ENCODE measurements around the gene KLHL3. TPM values are rescaled to one million over a fixed set of nuclear protein-coding genes. Genes with fewer than 3 reads are reported as not detected.

Gene KLHL3
- total and polyA plus RNA-seq, 9 of the 15 experiments (the other 6 are each of a cell fraction or from before 2014, with no cell fraction given): under 0.01 to 1.5 (median 0.22) TPM

GRCh38 chr5:137754188-137754960, 18.5 kb upstream of the KLHL3 start, which contains the start of gene HNRNPA0 (continued):
- TF ChIP-seq TCF7 (IDR thresholded peaks at IDR 0.05; ENCODE audit: borderline replicate concordance): no peak
- TF ChIP-seq SRSF7 (optimal IDR thresholded peaks at IDR 0.05; ENCODE audit: low read depth, low read length): no peak
- TF ChIP-seq MEIS2 (IDR thresholded peaks at IDR 0.05; ENCODE audit: partially characterized antibody): peak; percentile 19
- 0 out of 2 replicates have a peak, but pooled peaks have one; percentile 4 for TF ChIP-seq ZNF583 (CRISPR knock-in tag; IDR thresholded peaks at IDR 0.05)
- TF ChIP-seq NR3C1 (CRISPR knock-in tag; IDR thresholded peaks at IDR 0.05): 0 out of 2 replicates have a peak, but pooled peaks have one; percentile 70
- TF ChIP-seq SOX6 (IDR thresholded peaks at IDR 0.05): 0 out of 2 replicates have a peak, but pooled peaks have one; percentile 32
- TF ChIP-seq MTF1 (CRISPR knock-in tag; IDR thresholded peaks at IDR 0.05; ENCODE audit: borderline replicate concordance): no peak
- no peak for TF ChIP-seq ID3 (CRISPR knock-in tag; IDR thresholded peaks at IDR 0.05)
- no peak for TF ChIP-seq ID3 (tag; IDR thresholded peaks at IDR 0.05)
- TF ChIP-seq, protein P1, sequence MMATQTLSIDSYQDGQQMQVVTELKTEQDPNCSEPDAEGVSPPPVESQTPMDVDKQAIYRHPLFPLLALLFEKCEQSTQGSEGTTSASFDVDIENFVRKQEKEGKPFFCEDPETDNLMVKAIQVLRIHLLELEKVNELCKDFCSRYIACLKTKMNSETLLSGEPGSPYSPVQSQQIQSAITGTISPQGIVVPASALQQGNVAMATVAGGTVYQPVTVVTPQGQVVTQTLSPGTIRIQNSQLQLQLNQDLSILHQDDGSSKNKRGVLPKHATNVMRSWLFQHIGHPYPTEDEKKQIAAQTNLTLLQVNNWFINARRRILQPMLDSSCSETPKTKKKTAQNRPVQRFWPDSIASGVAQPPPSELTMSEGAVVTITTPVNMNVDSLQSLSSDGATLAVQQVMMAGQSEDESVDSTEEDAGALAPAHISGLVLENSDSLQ (IDR thresholded peaks at IDR 0.05): peak; percentile 99
- no peak for TF ChIP-seq ZNF551 (CRISPR knock-in tag; IDR thresholded peaks at IDR 0.05)
- no peak for TF ChIP-seq NFE2L1 (tag; IDR thresholded peaks at IDR 0.05; ENCODE audit: borderline replicate concordance, low read depth)
- TF ChIP-seq NFIC (IDR thresholded peaks at IDR 0.05): peak; percentile 60
- TF ChIP-seq ZKSCAN3 (CRISPR knock-in tag; IDR thresholded peaks at IDR 0.05): no peak
- TF ChIP-seq ZNF639 (CRISPR knock-in tag; conservative IDR thresholded peaks at IDR 0.05 in 1 of 2, IDR thresholded peaks at IDR 0.05 in 1 of 2): peak in 1 of 2 experiments; percentile 82; a peak in 1 of 4 replicates
- TF ChIP-seq HINFP (tag; conservative IDR thresholded peaks at IDR 0.05; ENCODE audit: low read depth): no peak
- TF ChIP-seq XRCC5 (IDR thresholded peaks at IDR 0.05; ENCODE audit: low read depth, low read length): no peak
- TF ChIP-seq ZFP1 (CRISPR knock-in tag; IDR thresholded peaks at IDR 0.05): no peak
- TF ChIP-seq HSF4 (CRISPR knock-in tag; IDR thresholded peaks at IDR 0.05; ENCODE audit: borderline replicate concordance): no peak
- no peak for TF ChIP-seq ZNF644 (tag; IDR thresholded peaks at IDR 0.05; ENCODE audit: low read depth)
- TF ChIP-seq ZBTB8A (IDR thresholded peaks at IDR 0.05; ENCODE audit: partially characterized antibody): no peak
- TF ChIP-seq ARID2 (IDR thresholded peaks at IDR 0.05): no peak
- TF ChIP-seq, protein P2, sequence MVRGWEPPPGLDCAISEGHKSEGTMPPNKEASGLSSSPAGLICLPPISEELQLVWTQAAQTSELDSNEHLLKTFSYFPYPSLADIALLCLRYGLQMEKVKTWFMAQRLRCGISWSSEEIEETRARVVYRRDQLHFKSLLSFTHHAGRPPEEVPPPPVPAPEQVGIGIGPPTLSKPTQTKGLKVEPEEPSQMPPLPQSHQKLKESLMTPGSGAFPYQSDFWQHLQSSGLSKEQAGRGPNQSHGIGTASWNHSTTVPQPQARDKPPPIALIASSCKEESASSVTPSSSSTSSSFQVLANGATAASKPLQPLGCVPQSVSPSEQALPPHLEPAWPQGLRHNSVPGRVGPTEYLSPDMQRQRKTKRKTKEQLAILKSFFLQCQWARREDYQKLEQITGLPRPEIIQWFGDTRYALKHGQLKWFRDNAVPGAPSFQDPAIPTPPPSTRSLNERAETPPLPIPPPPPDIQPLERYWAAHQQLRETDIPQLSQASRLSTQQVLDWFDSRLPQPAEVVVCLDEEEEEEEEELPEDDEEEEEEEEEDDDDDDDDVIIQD (CRISPR knock-in tag; IDR thresholded peaks at IDR 0.05): no peak
